GM12878 (cell line): ENCODE data around the gene SPARC. TPM values are rescaled to one million over a fixed set of nuclear protein-coding genes. Genes with fewer than 3 reads are reported as not detected.

Source experiments
- ATAC-seq: fragments of 200-7000 bp; cut with Tn5 transposase; 3 replicates; pipeline ENCODE4 v1.9.1; 2020; ENCODE audit warnings: mild to moderate bottlenecking, moderate library complexity
- BruUV-seq: library from RNA; stranded (reverse); fragments of 400-500 nt; replicated peaks from 2 replicates; lab custom pipeline; 2021; lab: Mats Ljungman, UMichigan
- CTCF ChIA-PET: fragments of 300-600 bp; sonication (Branson Sonifier 250); formaldehyde crosslinking; extraction: SDS; loops from one replicate; lab custom pipeline; 2021; ENCODE audit warnings: inconsistent platforms; lab: Yijun Ruan, JAX
- POLR2A ChIA-PET: fragments of 350-600 bp; formaldehyde crosslinking; extraction: SDS; loops from one replicate; lab custom pipeline; 2021; ENCODE audit warnings: inconsistent platforms; lab: Charles Lee
- RAD21 ChIA-PET: fragments of 300-600 bp; sonication (Branson Sonifier 250); formaldehyde crosslinking; loops from one replicate; lab custom pipeline; 2023; ENCODE audit warnings: antibody characterized with exemption; ENCODE audit not compliant: unreplicated experiment; lab: Charles Lee
- SMC1A ChIA-PET: fragments of 300-600 bp; sonication (Branson Sonifier 250); formaldehyde crosslinking; loops from one replicate; lab custom pipeline; 2023; ENCODE audit not compliant: unreplicated experiment, uncharacterized antibody; lab: Charles Lee
- DNase-seq: peaks from one replicate; pipeline ENCODE4 v3.0.0-alpha.2; 2011; ENCODE audit warnings: low read depth, low spot score
- FAIRE-seq: peaks from 3 replicates; lab custom pipeline; 2011; peaks lifted over from hg19 to GRCh38; lab: Jason Lieb, UNC
- H2AFZ ChIP-seq: 2 replicates; pipeline ENCODE4 v1.6.0; 2011; ENCODE audit warnings: low read depth, low read length, control low read depth; ENCODE audit not compliant: control insufficient read depth
- H3K27ac ChIP-seq: 2 replicates; pipeline ENCODE4 v1.5.1; 2011; ENCODE audit warnings: control low read depth; ENCODE audit not compliant: control insufficient read depth, insufficient read depth
- H3K27me3 ChIP-seq, 2 experiments: replicated peaks in 1 of 2; 2 replicates each; pipeline versions ENCODE4 v1.6.0 to v1.6.1; 2011; ENCODE audit warnings: low read length in 1 of 2; ENCODE audit not compliant: control insufficient read depth in 2 of 2, insufficient read depth in 2 of 2
- H3K36me3 ChIP-seq, 2 experiments: 2 replicates each; pipeline ENCODE4 v1.5.1; 2011; ENCODE audit warnings: low read length in 1 of 2; ENCODE audit not compliant: control insufficient read depth in 2 of 2, insufficient read depth in 2 of 2
- H3K4me1 ChIP-seq: 2 replicates; pipeline ENCODE4 v1.6.1; 2011; ENCODE audit warnings: mild to moderate bottlenecking, low read length, moderate library complexity, mixed read lengths; ENCODE audit not compliant: control insufficient read depth, insufficient read depth
- H3K4me2 ChIP-seq: 2 replicates; pipeline ENCODE4 v1.6.0; 2011; ENCODE audit warnings: control low read depth; ENCODE audit not compliant: control insufficient read depth, insufficient read depth
- H3K4me3 ChIP-seq: fragments of 200-600 bp; sonication (generic); 2 replicates; pipeline ENCODE4 v1.5.1; 2016
- H3K79me2 ChIP-seq: 2 replicates; pipeline ENCODE4 v1.6.0; 2011; ENCODE audit warnings: low read length; ENCODE audit not compliant: control insufficient read depth, insufficient read depth
- H3K9ac ChIP-seq: 2 replicates; pipeline ENCODE4 v1.8.0; 2011; ENCODE audit warnings: low read length, control low read depth, mixed read lengths; ENCODE audit not compliant: control insufficient read depth, insufficient read depth
- H3K9me3 ChIP-seq: replicated peaks from 3 replicates; pipeline ENCODE4 v1.5.1; 2011; ENCODE audit warnings: mild to moderate bottlenecking, low read length; ENCODE audit not compliant: control insufficient read depth, insufficient read depth
- H4K20me1 ChIP-seq: 2 replicates; pipeline ENCODE4 v1.6.0; 2011; ENCODE audit not compliant: control insufficient read depth, insufficient read depth
- BMI1 ChIP-seq: fragments of 450-650 bp; IDR thresholded peaks from 2 replicates; pipeline ENCODE4 v1.6.1; 2016; ENCODE audit warnings: mild to moderate bottlenecking, moderate library complexity, borderline replicate concordance
- CBFB ChIP-seq: IDR thresholded peaks from 2 replicates; pipeline ENCODE4 v1.6.1; 2016; ENCODE audit warnings: antibody characterized with exemption, low read depth
- CHD4 ChIP-seq: fragments of 200-600 bp; sonication (generic); IDR thresholded peaks from 2 replicates; pipeline ENCODE4 v1.6.1; 2016; ENCODE audit warnings: mild to moderate bottlenecking
- EGR1 ChIP-seq, 2 experiments: IDR thresholded peaks; 1 replicate in 1 of 2; 2 replicates in 1 of 2; pipeline ENCODE4 v1.6.1; 2011 to 2012; ENCODE audit warnings: low read depth in 2 of 2, low read length in 2 of 2, borderline replicate concordance in 1 of 2, mild to moderate bottlenecking in 1 of 2, moderate library complexity in 1 of 2
- FOXK2 ChIP-seq: fragments of 450-650 bp; IDR thresholded peaks from 2 replicates; pipeline ENCODE4 v1.6.1; 2017; ENCODE audit warnings: mild to moderate bottlenecking, moderate library complexity
- GABPA ChIP-seq: IDR thresholded peaks from 2 replicates; pipeline ENCODE4 v1.6.1; 2014; ENCODE audit warnings: antibody characterized with exemption, low read depth, mild to moderate bottlenecking, inconsistent platforms
- GATAD2B ChIP-seq: fragments of 450-650 bp; conservative IDR thresholded peaks from 2 replicates; pipeline ENCODE4 v1.6.1; 2017; ENCODE audit warnings: low read depth, mild to moderate bottlenecking, moderate library complexity
- IKZF1 ChIP-seq: fragments of 450-650 bp; conservative IDR thresholded peaks from 2 replicates; pipeline ENCODE4 v1.6.1; 2017; ENCODE audit warnings: antibody characterized with exemption, mild to moderate bottlenecking
- IRF4 ChIP-seq: IDR thresholded peaks from 2 replicates; pipeline ENCODE4 v1.6.1; 2011; ENCODE audit warnings: low read depth, low read length
- KDM1A ChIP-seq: fragments of 200-600 bp; sonication (generic); IDR thresholded peaks from 2 replicates; pipeline ENCODE4 v1.6.1; 2016; ENCODE audit warnings: borderline replicate concordance
- MEF2B ChIP-seq: fragments of 450-650 bp; IDR thresholded peaks from 2 replicates; pipeline ENCODE4 v1.6.1; 2018; ENCODE audit warnings: mild to moderate bottlenecking, moderate library complexity; ENCODE audit not compliant: partially characterized antibody, poor library complexity, severe bottlenecking
- MTA2 ChIP-seq: fragments of 450-650 bp; IDR thresholded peaks from 2 replicates; pipeline ENCODE4 v1.6.1; 2016; ENCODE audit warnings: low read depth, mild to moderate bottlenecking, moderate library complexity
- NBN ChIP-seq: fragments of 450-650 bp; IDR thresholded peaks from 2 replicates; pipeline ENCODE4 v1.6.1; 2016
- NFYA ChIP-seq: IDR thresholded peaks from 2 replicates; pipeline ENCODE4 v1.6.1; 2011; ENCODE audit warnings: low read depth, mild to moderate bottlenecking, low read length, improper control_type of control experiment, borderline replicate concordance
- NRF1 ChIP-seq: conservative IDR thresholded peaks from 2 replicates; pipeline ENCODE4 v1.6.1; 2011; ENCODE audit warnings: mild to moderate bottlenecking, low read depth, low read length, improper control_type of control experiment
- RAD51 ChIP-seq: fragments of 450-650 bp; IDR thresholded peaks from 2 replicates; pipeline ENCODE4 v1.6.1; 2016; ENCODE audit warnings: moderate library complexity, mild to moderate bottlenecking, inconsistent platforms
- SMAD1 ChIP-seq: fragments of 450-650 bp; IDR thresholded peaks from 2 replicates; pipeline ENCODE4 v1.6.1; 2018; ENCODE audit warnings: mild to moderate bottlenecking, low read depth; ENCODE audit not compliant: partially characterized antibody
- SUPT20H ChIP-seq: IDR thresholded peaks from 2 replicates; pipeline ENCODE4 v1.6.1; 2011; ENCODE audit warnings: low read depth, mild to moderate bottlenecking, low read length, moderate library complexity, borderline replicate concordance; ENCODE audit not compliant: control insufficient read depth
- WGBS: methylation state at CpG from one replicate; pipeline ENCODE4 v1.1.6; 2016; ENCODE audit warnings: low lambda C conversion rate; ENCODE audit not compliant: insufficient replicate concordance, insufficient coverage; ENCODE audit errors: missing lambda C conversion rate; 5-methylcytosine and 5-hydroxymethylcytosine counted together
- in situ Hi-C: fragments of 300-500 bp; cut with MboI; formaldehyde crosslinking; loops from 9 replicates; pipeline ENCODE4 v1.14.3; 2018; ENCODE audit warnings: mixed read lengths
- intact Hi-C: fragments of 100-400 bp; cut with micrococcal nuclease; formaldehyde crosslinking; loops from one replicate; pipeline ENCODE4 v1.14.2; 2022; ENCODE audit not compliant: unreplicated experiment
- polyA plus RNA-seq, 11 experiments: library from polyadenylated mRNA; depleted of rRNA in 4 of 11; unstranded in 6 of 11; stranded (reverse) in 5 of 11; fragments of >200 nt; fragmentation: Nextera tagmentation in 4 of 11; fragmentation: Illumina TruSeq in 1 of 11; extraction: Ambion mirVana in 4 of 11; extraction: Trizol in 1 of 11; gene quantifications; 1 replicate in 1 of 11; 2 replicates in 10 of 11; pipeline versions ENCODE4 v1.2.1 to v1.2.3, GENCODE V29; 2011 to 2016; ENCODE audit warnings: inconsistent platforms in 2 of 11, missing spikeins in 2 of 11, low read depth in 1 of 11
- total RNA-seq, 4 experiments: library from RNA; depleted of rRNA in 3 of 4; stranded (reverse); fragments of >200 nt in 3 of 4; fragmentation: Illumina TruSeq in 1 of 4; extraction: Trizol in 1 of 4; gene quantifications; 2 replicates each; pipeline versions ENCODE4 v1.2.1 to v1.2.3, GENCODE V29; 2013 to 2021

The SPARC gene
- total and polyA plus RNA-seq, 10 of the 15 experiments (the other 5 are each of a cell fraction or from before 2014, with no cell fraction given), result 29.6 to 154 (median 57.0) TPM

GRCh38 chr5:151612689-151613427 lies 73.9 kb downstream of the SPARC start (continued):
- TF ChIP-seq MEF2B (peak; percentile 53), KDM1A (no peak), IRF4 (no peak), SUPT20H (no peak), MTA2 (peak; percentile 91), BMI1 (peak; percentile 76; the same call in 1 of the 2 replicates), NRF1 (no peak), CHD4 (no peak)

- Histone ChIP-seq H2AFZ (no peak overlapping the region), H3K79me2 (no peaks in the 10 kb centered on the region), H3K9me3 (no peaks in the 10 kb centered on the region; the same call in 2 of the 3 replicates), H3K9ac (no peak overlapping the region), H3K4me3 (no peak overlapping the region), H4K20me1 (no peaks in the 10 kb centered on the region)
- in situ Hi-C loops, result no loop called here
- no peak for ATAC-seq
- BruUV-seq, result no TSS peak
- ChIA-PET CTCF (interaction anchor here (0.7 to 3.3 kb wide), 5 partner anchors 8 to 482 kb away, joined by 3 to 11 read pairs (median 3); no protein-coding TSS in a partner anchor), RAD21 (interaction anchor here (0.8 to 4.3 kb wide), 4 partner anchors 37 to 127 kb away, joined by 3 to 24 read pairs (median 6); no protein-coding TSS in a partner anchor)
- TF ChIP-seq NBN (no peak), NFYA (no peak), EGR1 (IDR thresholded peaks at IDR 0.05; ENCODE audit: borderline replicate concordance in 1 of 2, low read depth in 2 of 2, low read length in 2 of 2) (no peak), GABPA (no peak), IKZF1 (no peak), CBFB (no peak), FOXK2 (no peak), RAD51 (no peak), CHD4 (no peak), SMAD1 (no peak), GATAD2B (no peak)
- TF ChIP-seq, all 136 proteins: peak for 0
- DNase-seq (no peak), FAIRE-seq (no peak)
- ChIA-PET SMC1A (interaction anchor here (1.0 to 4.4 kb wide), 5 partner anchors 8 to 163 kb away, joined by 3 to 18 read pairs (median 8); no protein-coding TSS in a partner anchor), POLR2A (no interaction called here)
- intact Hi-C loops, result no loop called here
- no peaks in the 10 kb centered on the region for H3K36me3 ChIP-seq
- 82% methylated on average over 8 of the region's 8 CpGs for WGBS
- no peak overlapping the region for H3K4me2 ChIP-seq
- H3K27ac ChIP-seq, result no peak overlapping the region
- peaks cover 31% of the 10 kb centered on the region for H3K4me1 ChIP-seq
- H3K27me3 ChIP-seq, result no peaks in the 10 kb centered on the region
Observed at GRCh38 chr5:151611127-151611775, 75.5 kb downstream of the SPARC start.
